WTC11 (cell line): Measurements from ENCODE around the gene LTK. TPM values are rescaled to one million over a fixed set of nuclear protein-coding genes. Genes with fewer than 3 reads are reported as not detected.

ENCODE experiments used
- ATAC-seq: fragments of 200-7000 bp; cut with Tn5 transposase; 2 replicates; pipeline ENCODE4 v1.10.0; 2021; ENCODE audit warnings: mild to moderate bottlenecking, moderate library complexity
- CTCF ChIA-PET: fragments of 300-600 bp; sonication (Branson Sonifier 250); formaldehyde crosslinking; loops from one replicate; lab custom pipeline; 2021; ENCODE audit warnings: antibody characterized with exemption; lab: Charles Lee
- POLR2A ChIA-PET: fragments of 350-600 bp; sonication (Branson Sonifier 250); formaldehyde crosslinking; loops from one replicate; lab custom pipeline; 2021; ENCODE audit warnings: antibody characterized with exemption; lab: Charles Lee
- DNase-seq: peaks from one replicate; pipeline ENCODE4 v3.0.0; 2021; ENCODE audit warnings: low spot score
- H3K27ac Mint-ChIP-seq: 2 replicates; pipeline ENCODE4 v1.8.0; 2021; ENCODE audit warnings: mixed read lengths
- H3K27me3 Mint-ChIP-seq: 2 replicates; pipeline ENCODE4 v1.8.0; 2021; ENCODE audit warnings: low read depth, mild to moderate bottlenecking, moderate library complexity, mixed read lengths
- H3K36me3 Mint-ChIP-seq: 2 replicates; pipeline ENCODE4 v1.8.0; 2021; ENCODE audit warnings: mixed read lengths
- H3K4me1 Mint-ChIP-seq: 2 replicates; pipeline ENCODE4 v1.8.0; 2022; ENCODE audit warnings: mixed read lengths
- H3K4me3 Mint-ChIP-seq: 2 replicates; pipeline ENCODE4 v1.8.0; 2021; ENCODE audit warnings: mild to moderate bottlenecking, moderate library complexity, mixed read lengths
- H3K9me3 Mint-ChIP-seq: 2 replicates; pipeline ENCODE4 v1.8.0; 2021; ENCODE audit warnings: mixed read lengths
- CTCF ChIP-seq: fragments of 200-600 bp; IDR thresholded peaks from 2 replicates; pipeline ENCODE4 v1.8.0; 2022; ENCODE audit warnings: antibody characterized with exemption
- E2F1 ChIP-seq: sonication (generic); formaldehyde crosslinking; IDR thresholded peaks from 2 replicates; pipeline ENCODE4 v1.8.0; 2022; ENCODE audit warnings: mild to moderate bottlenecking, missing genetic modification reagents
- ERG ChIP-seq: fragments of 250-450 bp; sonication (Bioruptor Pico); IDR thresholded peaks from 2 replicates; pipeline ENCODE4 v1.8.0; 2021; ENCODE audit warnings: mild to moderate bottlenecking
- FOXK1 ChIP-seq: sonication (generic); formaldehyde crosslinking; IDR thresholded peaks from 2 replicates; pipeline ENCODE4 v1.8.0; 2022; ENCODE audit warnings: mild to moderate bottlenecking, moderate library complexity, missing genetic modification reagents
- JAZF1 ChIP-seq: fragments of 250-450 bp; sonication (Bioruptor Pico); IDR thresholded peaks from 2 replicates; pipeline ENCODE4 v1.9.0; 2021; ENCODE audit warnings: moderate library complexity, mild to moderate bottlenecking, inconsistent platforms
- MYBL2 ChIP-seq: sonication (generic); formaldehyde crosslinking; IDR thresholded peaks from 2 replicates; pipeline ENCODE4 v1.8.1; 2023; ENCODE audit warnings: mild to moderate bottlenecking, moderate library complexity, missing genetic modification reagents
- NR1H2 ChIP-seq: sonication (generic); formaldehyde crosslinking; IDR thresholded peaks from 2 replicates; pipeline ENCODE4 v1.9.0; 2021; ENCODE audit warnings: mild to moderate bottlenecking, moderate library complexity, missing genetic modification reagents
- PRRX2 ChIP-seq: fragments of 250-450 bp; sonication (Bioruptor Pico); IDR thresholded peaks from 2 replicates; pipeline ENCODE4 v1.8.0; 2021; ENCODE audit warnings: mild to moderate bottlenecking
- TEAD1 ChIP-seq: sonication (generic); formaldehyde crosslinking; IDR thresholded peaks from 2 replicates; pipeline ENCODE4 v1.8.0; 2022; ENCODE audit warnings: mild to moderate bottlenecking, missing genetic modification reagents
- USF1 ChIP-seq: sonication (generic); formaldehyde crosslinking; IDR thresholded peaks from 2 replicates; pipeline ENCODE4 v1.8.0; 2022; ENCODE audit warnings: mild to moderate bottlenecking, missing genetic modification reagents
- ZBTB21 ChIP-seq: sonication (generic); formaldehyde crosslinking; IDR thresholded peaks from 2 replicates; pipeline ENCODE4 v1.8.1; 2023; ENCODE audit warnings: mild to moderate bottlenecking, missing genetic modification reagents, borderline replicate concordance
- ZNF396 ChIP-seq: fragments of 250-450 bp; sonication (Bioruptor Pico); IDR thresholded peaks from 2 replicates; pipeline ENCODE4 v1.8.0; 2021; ENCODE audit warnings: mild to moderate bottlenecking, moderate library complexity, borderline replicate concordance
- ZNF423 ChIP-seq: fragments of 250-450 bp; sonication (Bioruptor Pico); IDR thresholded peaks from 2 replicates; pipeline ENCODE4 v2.1.2; 2022; ENCODE audit warnings: mild to moderate bottlenecking, moderate library complexity
- total RNA-seq: library from RNA; stranded (reverse); gene quantifications from 3 replicates; pipeline ENCODE4 v1.2.3, GENCODE V29; 2021
- TF ChIP-seq, protein P1 (sequence below): sonication (generic); formaldehyde crosslinking; IDR thresholded peaks from 2 replicates; pipeline ENCODE4 v1.8.1; 2023; ENCODE audit warnings: mild to moderate bottlenecking, moderate library complexity, missing genetic modification reagents
- TF ChIP-seq, protein P2 (sequence below): sonication (generic); formaldehyde crosslinking; IDR thresholded peaks from 2 replicates; pipeline ENCODE4 v1.8.0; 2022; ENCODE audit warnings: missing genetic modification reagents
- TF ChIP-seq, protein P3 (sequence below): sonication (generic); formaldehyde crosslinking; IDR thresholded peaks from 2 replicates; pipeline ENCODE4 v1.8.1; 2023; ENCODE audit warnings: mild to moderate bottlenecking, missing genetic modification reagents, moderate library complexity

LTK gene
- total RNA-seq, 1 experiment from 2014 or later, result 0.66 TPM

GRCh38 chr15:41554915-41555314 lies 41.3 kb upstream of the LTK start:
- Mint-ChIP-seq H3K36me3 (no peaks in the 10 kb centered on the region), H3K27ac (no peak overlapping the region), H3K4me1 (peaks cover 17% of the 10 kb centered on the region), H3K27me3 (no peaks in the 10 kb centered on the region; the same call in 1 of the 2 replicates), H3K9me3 (no peaks in the 10 kb centered on the region), H3K4me3 (no peak overlapping the region)
- no peak for ATAC-seq
- POLR2A ChIA-PET, result no interaction called here
- CTCF ChIA-PET, result interaction anchor here (3.5 kb wide), 1 partner anchor 219 kb away, joined by 16 read pairs; the partner anchor contains the start of gene MAPKBP1
- TF ChIP-seq, protein P1, sequence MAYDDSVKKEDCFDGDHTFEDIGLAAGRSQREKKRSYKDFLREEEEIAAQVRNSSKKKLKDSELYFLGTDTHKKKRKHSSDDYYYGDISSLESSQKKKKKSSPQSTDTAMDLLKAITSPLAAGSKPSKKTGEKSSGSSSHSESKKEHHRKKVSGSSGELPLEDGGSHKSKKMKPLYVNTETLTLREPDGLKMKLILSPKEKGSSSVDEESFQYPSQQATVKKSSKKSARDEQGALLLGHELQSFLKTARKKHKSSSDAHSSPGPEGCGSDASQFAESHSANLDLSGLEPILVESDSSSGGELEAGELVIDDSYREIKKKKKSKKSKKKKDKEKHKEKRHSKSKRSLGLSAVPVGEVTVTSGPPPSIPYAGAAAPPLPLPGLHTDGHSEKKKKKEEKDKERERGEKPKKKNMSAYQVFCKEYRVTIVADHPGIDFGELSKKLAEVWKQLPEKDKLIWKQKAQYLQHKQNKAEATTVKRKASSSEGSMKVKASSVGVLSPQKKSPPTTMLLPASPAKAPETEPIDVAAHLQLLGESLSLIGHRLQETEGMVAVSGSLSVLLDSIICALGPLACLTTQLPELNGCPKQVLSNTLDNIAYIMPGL (CRISPR knock-in tag), result no peak
- no peak for TF ChIP-seq PRRX2
- DNase-seq, result no peak

DNA sequence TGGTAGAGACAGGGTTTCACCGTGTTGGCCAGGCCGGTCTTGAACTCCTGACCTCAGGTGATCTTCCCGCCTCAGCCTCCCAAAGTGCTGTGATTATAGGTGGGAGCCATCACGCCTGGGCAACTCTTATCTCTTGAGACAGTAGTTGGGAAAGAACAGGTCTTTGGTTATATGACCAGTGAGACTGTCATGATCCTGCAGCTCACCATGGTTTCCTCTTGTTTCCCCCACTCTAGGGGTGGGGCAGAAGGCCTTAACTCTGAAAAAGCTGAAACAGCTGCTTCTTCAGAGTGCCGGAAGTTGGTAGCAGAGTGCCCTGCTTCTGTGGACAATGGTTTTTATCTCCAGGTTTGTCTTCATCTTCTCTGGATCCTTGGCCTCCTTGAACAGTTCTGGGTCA lies 40.7 kb upstream of the LTK start:
- TF ChIP-seq, protein P2, sequence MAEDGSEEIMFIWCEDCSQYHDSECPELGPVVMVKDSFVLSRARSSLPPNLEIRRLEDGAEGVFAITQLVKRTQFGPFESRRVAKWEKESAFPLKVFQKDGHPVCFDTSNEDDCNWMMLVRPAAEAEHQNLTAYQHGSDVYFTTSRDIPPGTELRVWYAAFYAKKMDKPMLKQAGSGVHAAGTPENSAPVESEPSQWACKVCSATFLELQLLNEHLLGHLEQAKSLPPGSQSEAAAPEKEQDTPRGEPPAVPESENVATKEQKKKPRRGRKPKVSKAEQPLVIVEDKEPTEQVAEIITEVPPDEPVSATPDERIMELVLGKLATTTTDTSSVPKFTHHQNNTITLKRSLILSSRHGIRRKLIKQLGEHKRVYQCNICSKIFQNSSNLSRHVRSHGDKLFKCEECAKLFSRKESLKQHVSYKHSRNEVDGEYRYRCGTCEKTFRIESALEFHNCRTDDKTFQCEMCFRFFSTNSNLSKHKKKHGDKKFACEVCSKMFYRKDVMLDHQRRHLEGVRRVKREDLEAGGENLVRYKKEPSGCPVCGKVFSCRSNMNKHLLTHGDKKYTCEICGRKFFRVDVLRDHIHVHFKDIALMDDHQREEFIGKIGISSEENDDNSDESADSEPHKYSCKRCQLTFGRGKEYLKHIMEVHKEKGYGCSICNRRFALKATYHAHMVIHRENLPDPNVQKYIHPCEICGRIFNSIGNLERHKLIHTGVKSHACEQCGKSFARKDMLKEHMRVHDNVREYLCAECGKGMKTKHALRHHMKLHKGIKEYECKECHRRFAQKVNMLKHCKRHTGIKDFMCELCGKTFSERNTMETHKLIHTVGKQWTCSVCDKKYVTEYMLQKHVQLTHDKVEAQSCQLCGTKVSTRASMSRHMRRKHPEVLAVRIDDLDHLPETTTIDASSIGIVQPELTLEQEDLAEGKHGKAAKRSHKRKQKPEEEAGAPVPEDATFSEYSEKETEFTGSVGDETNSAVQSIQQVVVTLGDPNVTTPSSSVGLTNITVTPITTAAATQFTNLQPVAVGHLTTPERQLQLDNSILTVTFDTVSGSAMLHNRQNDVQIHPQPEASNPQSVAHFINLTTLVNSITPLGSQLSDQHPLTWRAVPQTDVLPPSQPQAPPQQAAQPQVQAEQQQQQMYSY (CRISPR knock-in tag), result no peak
- no peak for TF ChIP-seq ERG
- no peak for TF ChIP-seq NR1H2 (CRISPR knock-in tag)
- no peak for TF ChIP-seq USF1 (CRISPR knock-in tag)
- TF ChIP-seq TEAD1 (CRISPR knock-in tag), result no peak
- ChIA-PET CTCF (no interaction called here), POLR2A (no interaction called here)
- ATAC-seq (no peak), DNase-seq (no peak)
- no peak overlapping the region for H3K27ac Mint-ChIP-seq
- H3K4me3 Mint-ChIP-seq, result no peak overlapping the region
- no peaks in the 10 kb centered on the region for H3K36me3 Mint-ChIP-seq
- no peaks in the 10 kb centered on the region for H3K9me3 Mint-ChIP-seq
- H3K4me1 Mint-ChIP-seq, result peaks cover 14% of the 10 kb centered on the region
- no peaks in the 10 kb centered on the region for H3K27me3 Mint-ChIP-seq

GRCh38 chr15:41553731-41554130 lies 40.1 kb upstream of the LTK start:
- no peak for DNase-seq
- ChIA-PET POLR2A (no interaction called here), CTCF (no interaction called here)
- Mint-ChIP-seq H3K27ac (no peak overlapping the region), H3K4me3 (no peak overlapping the region), H3K9me3 (no peaks in the 10 kb centered on the region), H3K4me1 (peaks cover 14% of the 10 kb centered on the region), H3K27me3 (no peaks in the 10 kb centered on the region), H3K36me3 (no peaks in the 10 kb centered on the region)
- TF ChIP-seq JAZF1 (CRISPR knock-in tag), result no peak
- TF ChIP-seq, protein P3, sequence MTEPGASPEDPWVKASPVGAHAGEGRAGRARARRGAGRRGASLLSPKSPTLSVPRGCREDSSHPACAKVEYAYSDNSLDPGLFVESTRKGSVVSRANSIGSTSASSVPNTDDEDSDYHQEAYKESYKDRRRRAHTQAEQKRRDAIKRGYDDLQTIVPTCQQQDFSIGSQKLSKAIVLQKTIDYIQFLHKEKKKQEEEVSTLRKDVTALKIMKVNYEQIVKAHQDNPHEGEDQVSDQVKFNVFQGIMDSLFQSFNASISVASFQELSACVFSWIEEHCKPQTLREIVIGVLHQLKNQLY (CRISPR knock-in tag), result no peak
- ATAC-seq, result no peak

DNA sequence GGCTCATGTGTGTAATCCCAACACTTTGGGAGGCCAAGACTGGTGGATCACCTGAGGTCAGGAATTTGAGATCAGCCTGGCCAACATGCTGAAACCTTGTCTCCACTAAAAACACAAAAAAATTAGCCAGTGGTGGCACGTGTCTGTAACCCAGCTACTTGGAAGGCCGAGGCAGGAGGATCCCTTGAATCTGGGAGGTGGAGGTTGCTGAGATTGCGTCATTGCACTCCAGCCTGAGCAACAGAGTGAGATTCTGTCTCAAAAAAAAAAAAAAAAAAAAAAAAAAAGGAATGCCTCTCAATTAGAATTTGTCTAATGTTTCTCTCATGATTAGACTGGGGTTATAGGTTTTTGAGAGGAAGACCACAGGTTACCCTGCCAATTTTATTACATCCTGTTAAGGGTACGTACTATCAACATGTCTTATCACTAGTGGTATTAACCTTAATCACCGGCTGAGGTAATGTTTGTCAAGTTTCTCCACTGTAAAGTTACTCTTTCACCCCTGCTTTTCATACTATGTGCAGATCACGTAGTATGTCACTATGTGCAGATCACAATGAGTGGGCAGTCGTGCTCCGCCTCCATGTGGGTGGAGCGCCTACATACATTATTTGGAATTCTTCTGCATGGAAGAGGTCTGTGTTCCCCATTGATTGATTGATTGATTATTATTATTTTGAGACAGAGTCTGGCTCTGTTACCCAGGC lies 36.6 kb upstream of the LTK start:
- DNase-seq (no peak), ATAC-seq (no peak)
- POLR2A ChIA-PET, result no interaction called here
- Mint-ChIP-seq H3K36me3 (no peaks in the 10 kb centered on the region), H3K9me3 (no peaks in the 10 kb centered on the region), H3K27ac (no peak overlapping the region), H3K27me3 (0 out of 2 replicates have a peak, but pooled peaks cover under 1% of the 10 kb centered on the region), H3K4me1 (no peaks in the 10 kb centered on the region), H3K4me3 (no peak overlapping the region)
- CTCF ChIA-PET, result no interaction called here
- TF ChIP-seq USF1 (CRISPR knock-in tag), result no peak
- TF ChIP-seq CTCF, result no peak
- no peak for TF ChIP-seq E2F1
- no peak for TF ChIP-seq MYBL2 (CRISPR knock-in tag)
- TF ChIP-seq FOXK1 (CRISPR knock-in tag), result no peak
- no peak for TF ChIP-seq ZBTB21 (CRISPR knock-in tag)
- TF ChIP-seq ZNF423, result no peak
- no peak for TF ChIP-seq ZNF396 (CRISPR knock-in tag)
